HG03095 (cell line): ENCODE results near the gene MACROD2.
"Not testable (repeated sequence)": the region's sequence is repeated elsewhere in the genome, so short reads cannot be mapped to it uniquely, and the experiment has no call there.

ENCODE experiments used
- ATAC-seq: cut with Tn5 transposase; IDR thresholded peaks from one replicate; pipeline ENCODE4 v1.9.1; 2021; ENCODE audit warnings: moderate library complexity; ENCODE audit not compliant: unreplicated experiment

The MACROD2 gene

DNA sequence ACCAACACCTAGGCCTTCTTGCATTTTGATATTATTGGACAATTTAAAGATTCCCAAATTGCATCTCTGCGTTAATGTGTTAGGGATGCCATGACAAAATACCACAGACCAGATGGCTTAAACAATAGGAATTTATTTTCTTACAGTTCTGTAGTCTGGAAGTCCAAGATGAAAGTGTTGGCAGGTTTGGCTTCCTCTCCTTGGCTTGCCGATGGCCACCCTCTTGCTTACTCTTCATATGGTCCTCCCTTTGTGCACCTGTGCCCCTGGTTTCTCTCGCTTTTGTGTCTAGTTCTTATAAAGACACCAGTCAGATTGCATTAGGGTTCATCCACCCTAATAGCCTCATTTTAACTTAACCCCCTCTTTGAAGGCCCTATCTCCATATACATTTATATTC is 1184.5 kb downstream of the MACROD2 start:
- no peak for ATAC-seq

- no peak for ATAC-seq
These were observed 1190.0 kb downstream of the MACROD2 start for GRCh38 chr20:15185322-15185721.

GRCh38 chr20:15185913-15186312 is 1190.6 kb downstream of the MACROD2 start:
- ATAC-seq, result no peak

- ATAC-seq, result no peak
These were observed 1192.3 kb downstream of the MACROD2 start for GRCh38 chr20:15187612-15188011.

- ATAC-seq, result no peak
These were observed 1193.1 kb downstream of the MACROD2 start for GRCh38 chr20:15188415-15188814.

- ATAC-seq, result no peak
These were observed 1195.9 kb downstream of the MACROD2 start for GRCh38 chr20:15191082-15191723.

- ATAC-seq, result no peak
These were observed 1200.1 kb downstream of the MACROD2 start for GRCh38 chr20:15195378-15195777.

GRCh38 chr20:15196547-15197255 is 1201.4 kb downstream of the MACROD2 start:
- ATAC-seq, result no peak

GRCh38 chr20:15198017-15198416 is 1202.7 kb downstream of the MACROD2 start:
- not testable (repeated sequence) for ATAC-seq

GRCh38 chr20:15199698-15200097 is 1204.4 kb downstream of the MACROD2 start:
- ATAC-seq, result peak; percentile 41

GRCh38 chr20:15200147-15200565 is 1204.8 kb downstream of the MACROD2 start:
- peak; percentile 73 for ATAC-seq

DNA sequence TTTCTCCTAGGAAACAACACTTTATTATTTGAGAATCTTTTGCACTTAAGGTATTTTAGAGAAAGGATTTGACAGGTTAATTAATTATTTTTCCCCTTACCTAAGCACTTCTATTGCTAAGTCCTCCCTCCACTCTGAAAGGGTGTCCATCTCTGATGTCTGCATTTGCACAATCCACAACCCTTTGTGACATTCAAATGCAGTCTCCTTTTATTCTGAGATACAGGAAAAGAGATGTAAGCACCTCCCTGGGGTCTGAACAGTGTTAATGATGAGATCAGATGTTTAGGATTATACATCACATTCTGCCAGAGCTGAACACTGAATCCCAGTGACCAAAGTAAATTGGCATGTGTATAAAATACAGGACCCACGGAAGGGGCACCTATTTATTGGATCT is 1206.3 kb downstream of the MACROD2 start:
- ATAC-seq, result no peak

- no peak for ATAC-seq
These were observed 1208.9 kb downstream of the MACROD2 start for GRCh38 chr20:15204234-15204633.

- ATAC-seq, result no peak
These were observed 1209.7 kb downstream of the MACROD2 start for GRCh38 chr20:15205028-15205427.

- no peak for ATAC-seq
These were observed 1210.4 kb downstream of the MACROD2 start for GRCh38 chr20:15205719-15206118.

DNA sequence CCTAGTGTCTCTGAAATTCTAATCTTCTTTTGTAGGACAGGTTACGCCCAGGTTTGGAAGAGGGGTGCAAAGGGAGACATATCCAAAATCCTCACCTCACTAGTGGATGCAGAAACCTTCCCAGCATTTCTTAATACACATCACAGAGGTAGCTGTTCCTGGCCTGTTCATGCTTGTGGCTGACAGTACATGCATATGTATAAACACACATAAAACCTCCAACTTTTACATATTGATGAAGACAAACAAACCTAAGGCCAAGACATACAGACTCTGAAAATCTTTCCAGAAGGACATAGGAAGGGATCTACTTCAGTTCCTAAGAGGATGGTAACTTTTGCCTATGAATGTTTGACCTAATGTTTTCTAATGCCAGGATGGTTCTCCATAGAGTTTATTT is 1214.2 kb downstream of the MACROD2 start:
- no peak for ATAC-seq

- no peak for ATAC-seq
These were observed 1218.7 kb downstream of the MACROD2 start for GRCh38 chr20:15214051-15214450.

DNA sequence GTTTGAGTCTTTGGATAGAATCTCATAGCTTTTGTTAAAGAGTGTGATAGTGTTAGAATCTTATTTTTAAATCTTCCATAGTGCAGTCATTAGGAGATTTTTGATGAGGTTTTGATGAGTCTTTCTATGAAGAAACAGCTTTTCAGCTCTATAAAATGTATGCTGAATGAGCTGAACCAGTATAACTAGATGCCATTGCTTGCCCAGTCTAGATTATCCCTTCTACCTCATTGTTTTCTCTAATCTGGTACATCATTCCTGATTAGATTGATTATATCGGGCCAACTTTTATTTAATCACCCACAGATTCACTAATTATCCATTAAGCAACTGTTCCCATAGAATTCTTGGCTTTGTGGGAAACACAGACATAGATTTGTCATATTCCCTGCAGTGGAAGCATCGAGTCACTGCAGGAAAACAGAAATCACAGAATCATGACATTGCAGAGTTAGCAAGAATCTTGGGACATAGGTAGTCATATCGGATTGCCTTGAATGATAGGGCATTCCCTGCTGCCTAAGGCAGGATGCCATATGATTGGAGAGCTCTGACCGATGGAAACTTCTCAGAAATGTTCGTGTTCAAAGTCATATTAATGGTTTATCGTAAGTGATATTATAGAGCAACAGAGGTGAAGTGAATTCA is 1224.8 kb downstream of the MACROD2 start:
- no peak for ATAC-seq

- ATAC-seq, result no peak
These were observed 1225.7 kb downstream of the MACROD2 start for GRCh38 chr20:15220778-15221565.

- no peak for ATAC-seq
These were observed 1227.4 kb downstream of the MACROD2 start for GRCh38 chr20:15222502-15223330.
